ENCODE data around the gene MT1G. TPM values are rescaled to one million over a fixed set of nuclear protein-coding genes. Genes with fewer than 3 reads are reported as not detected.
A peak's percentile ranks its signal among the peaks of the same experiment; 100 is the strongest.
"Not testable (repeated sequence)": the region's sequence is repeated elsewhere in the genome, so short reads cannot be mapped to it uniquely, and the experiment has no call there.

MT1G gene
- total RNA-seq, 2 donors from 2014 or later: 34.7 TPM; not detected in 1

- Histone ChIP-seq H3K4me1 (ENCODE audit: control insufficient read depth in 1 of 2, low read depth in 2 of 2) (peaks cover 4 to 17% of the 10 kb centered on the region in 2 donors), H3K4me3 (no peak overlapping the region), H3K9me3 (no peaks in the 10 kb centered on the region), H3K27me3 (replicated peaks; ENCODE audit: insufficient read depth) (peaks cover 16% of the 10 kb centered on the region), H3K27ac (no peak overlapping the region), H3K36me3 (no peaks in the 10 kb centered on the region)
- DNase-seq (ENCODE audit: low spot score) (no peak), ATAC-seq (ENCODE audit: insufficient number of reproducible peaks, low FRiP score, low read depth) (no peak)
- TF ChIP-seq CTCF (IDR thresholded peaks at IDR 0.05): peak; percentile 61
These were observed 6.1 kb upstream of the MT1G start for GRCh38 chr16:56673921-56674320.

GRCh38 chr16:56672761-56673536 is 5.1 kb upstream of the MT1G start:
- ATAC-seq (ENCODE audit: insufficient number of reproducible peaks, low FRiP score, low read depth) (no peak), DNase-seq (ENCODE audit: low spot score) (no peak)
- no peak for TF ChIP-seq CTCF (IDR thresholded peaks at IDR 0.05)
- H3K4me3 ChIP-seq: no peak overlapping the region
- peaks cover 22% of the 10 kb centered on the region for H3K27me3 ChIP-seq (replicated peaks; ENCODE audit: insufficient read depth)
- H3K36me3 ChIP-seq: no peaks in the 10 kb centered on the region
- peaks cover 5 to 21% of the 10 kb centered on the region in 2 donors for H3K4me1 ChIP-seq (ENCODE audit: control insufficient read depth in 1 of 2, low read depth in 2 of 2)
- no peaks in the 10 kb centered on the region for H3K9me3 ChIP-seq
- H3K27ac ChIP-seq: no peak overlapping the region

- H3K36me3 ChIP-seq; DNase-seq (ENCODE audit: low spot score); ATAC-seq (ENCODE audit: insufficient number of reproducible peaks, low FRiP score, low read depth); H3K9me3 ChIP-seq; H3K4me3 ChIP-seq; H3K27ac ChIP-seq: not testable (repeated sequence)
- Histone ChIP-seq H3K27me3 (replicated peaks; ENCODE audit: insufficient read depth) (peaks cover 22% of the 10 kb centered on the region), H3K4me1 (ENCODE audit: control insufficient read depth in 1 of 2, low read depth in 2 of 2) (peaks cover 10 to 28% of the 10 kb centered on the region in 2 donors)
These were observed 4.3 kb upstream of the MT1G start for GRCh38 chr16:56672171-56672570.

GRCh38 chr16:56671691-56672090 is 3.8 kb upstream of the MT1G start:
- Histone ChIP-seq H3K27me3 (replicated peaks; ENCODE audit: insufficient read depth) (peaks cover 22% of the 10 kb centered on the region), H3K4me1 (ENCODE audit: control insufficient read depth in 1 of 2, low read depth in 2 of 2) (peaks cover 10 to 30% of the 10 kb centered on the region in 2 donors)
- H3K36me3 ChIP-seq; DNase-seq (ENCODE audit: low spot score); ATAC-seq (ENCODE audit: insufficient number of reproducible peaks, low FRiP score, low read depth); H3K4me3 ChIP-seq; H3K27ac ChIP-seq; H3K9me3 ChIP-seq: not testable (repeated sequence)

- H3K4me3 ChIP-seq: no peak overlapping the region
- ATAC-seq (ENCODE audit: insufficient number of reproducible peaks, low FRiP score, low read depth) (no peak), DNase-seq (ENCODE audit: low spot score) (no peak)
- H3K27ac ChIP-seq: no peak overlapping the region
- peaks cover 19% of the 10 kb centered on the region for H3K27me3 ChIP-seq (replicated peaks; ENCODE audit: insufficient read depth)
- H3K9me3 ChIP-seq: no peaks in the 10 kb centered on the region
- peaks cover 6 to 22% of the 10 kb centered on the region in 2 donors for H3K4me1 ChIP-seq (ENCODE audit: control insufficient read depth in 1 of 2, low read depth in 2 of 2)
- no peak for TF ChIP-seq CTCF (IDR thresholded peaks at IDR 0.05)
- H3K36me3 ChIP-seq: no peaks in the 10 kb centered on the region
These were observed 2.7 kb upstream of the MT1G start for GRCh38 chr16:56670620-56670934.

GRCh38 chr16:56669840-56670619 is 2.2 kb upstream of the MT1G start:
- ATAC-seq (ENCODE audit: insufficient number of reproducible peaks, low FRiP score, low read depth) (no peak), DNase-seq (ENCODE audit: low spot score) (no peak)
- Histone ChIP-seq H3K27me3 (replicated peaks; ENCODE audit: insufficient read depth) (peaks cover 14% of the 10 kb centered on the region), H3K4me1 (ENCODE audit: control insufficient read depth in 1 of 2, low read depth in 2 of 2) (peaks cover 6 to 22% of the 10 kb centered on the region in 2 donors), H3K4me3 (no peak overlapping the region), H3K27ac (no peak overlapping the region), H3K36me3 (no peaks in the 10 kb centered on the region), H3K9me3 (no peaks in the 10 kb centered on the region)
- TF ChIP-seq CTCF (IDR thresholded peaks at IDR 0.05): no peak

Measured in thoracic aorta (tissue), 2 donors.